Vagina (tissue), 2 donors: Measurements from ENCODE around the gene PTK7. TPM values are rescaled to one million over a fixed set of nuclear protein-coding genes. Genes with fewer than 3 reads are reported as not detected.

Experiments
- DNase-seq, 2 donors: peaks; one replicate each; pipeline ENCODE4 v3.0.0-alpha.2; 2017; ENCODE audit errors: extremely low spot score in 2 of 2
- H3K27ac ChIP-seq: fragments of 200-600 bp; sonication (generic); one replicate; pipeline ENCODE4 v1.5.1; 2019
- H3K27me3 ChIP-seq: fragments of 200-600 bp; sonication (generic); one replicate; pipeline ENCODE4 v1.5.1; 2019
- H3K36me3 ChIP-seq, 2 donors: fragments of 200-600 bp; sonication (generic); one replicate each; pipeline ENCODE4 v1.5.1; 2017 to 2019
- H3K4me1 ChIP-seq: fragments of 200-600 bp; sonication (generic); one replicate; pipeline ENCODE4 v1.5.1; 2019
- H3K4me3 ChIP-seq, 2 donors: fragments of 200-600 bp; sonication (generic); 1 replicate in 1 of 2; 2 replicates in 1 of 2; pipeline ENCODE4 v1.5.1; 2016 to 2019
- H3K9me3 ChIP-seq: fragments of 200-600 bp; sonication (generic); one replicate; pipeline ENCODE4 v1.5.1; 2019
- CTCF ChIP-seq, 3 experiments: fragments of 450-650 bp in 2 of 3; fragments of 200-600 bp in 1 of 3; sonication (generic) in 1 of 3; IDR thresholded peaks; one replicate each; pipeline ENCODE4 v1.5.1; 2017 to 2019; ENCODE audit warnings: antibody characterized with exemption in 3 of 3, mild to moderate bottlenecking in 2 of 3, moderate library complexity in 2 of 3
- POLR2A ChIP-seq, 2 donors: fragments of 450-650 bp; IDR thresholded peaks; one replicate each; pipeline ENCODE4 v1.6.1; 2017; ENCODE audit warnings: antibody characterized with exemption in 2 of 2, mild to moderate bottlenecking in 2 of 2, moderate library complexity in 2 of 2
- POLR2AphosphoS5 ChIP-seq, 2 donors: sonication (generic); formaldehyde crosslinking; IDR thresholded peaks; one replicate each; pipeline ENCODE4 v1.9.0; 2017; ENCODE audit warnings: antibody characterized with exemption in 2 of 2, mild to moderate bottlenecking in 2 of 2, low read depth in 1 of 2; ENCODE audit not compliant: insufficient read depth in 1 of 2
- intact Hi-C: fragments of 100-400 bp; cut with DNase I; formaldehyde crosslinking; loops from one replicate; pipeline ENCODE4 v1.15.1; 2023
- total RNA-seq: library from RNA; depleted of rRNA; stranded (reverse); fragments of >200 nt; gene quantifications from one replicate; pipeline ENCODE4 v1.2.3, GENCODE V29; 2016

PTK7 gene
- total RNA-seq, 1 donor from 2014 or later = 62.1 TPM

GRCh38 chr6:43101497-43101896, 25.4 kb downstream of the PTK7 start:
- TF ChIP-seq CTCF (IDR thresholded peaks at IDR 0.05) (no peak), POLR2AphosphoS5 (IDR thresholded peaks at IDR 0.05; ENCODE audit: insufficient read depth in 1 of 2, low read depth in 1 of 2) (no peak), POLR2A (IDR thresholded peaks at IDR 0.05) (no peak)
- no peak for DNase-seq
- peaks cover 10% of the 10 kb centered on the region for H3K4me1 ChIP-seq
- H3K9me3 ChIP-seq = no peaks in the 10 kb centered on the region
- no peak overlapping the region for H3K4me3 ChIP-seq
- H3K36me3 ChIP-seq = no peaks in the 10 kb centered on the region
- intact Hi-C loops = no loop called here
- no peaks in the 10 kb centered on the region for H3K27me3 ChIP-seq
- H3K27ac ChIP-seq = no peak overlapping the region

- Histone ChIP-seq H3K36me3 (no peaks in the 10 kb centered on the region), H3K9me3 (no peaks in the 10 kb centered on the region), H3K4me3 (no peak overlapping the region), H3K27ac (no peak overlapping the region), H3K27me3 (no peaks in the 10 kb centered on the region), H3K4me1 (no peaks in the 10 kb centered on the region)
- TF ChIP-seq CTCF (IDR thresholded peaks at IDR 0.05) = no peak
- no peak for TF ChIP-seq POLR2A (IDR thresholded peaks at IDR 0.05)
- no peak for TF ChIP-seq POLR2AphosphoS5 (IDR thresholded peaks at IDR 0.05; ENCODE audit: insufficient read depth in 1 of 2, low read depth in 1 of 2)
- no peak for DNase-seq
- intact Hi-C loops = no loop called here
Observed at GRCh38 chr6:43103253-43103876, 27.3 kb downstream of the PTK7 start.

GRCh38 chr6:43105538-43106222, 29.6 kb downstream of the PTK7 start:
- Histone ChIP-seq H3K27me3 (no peaks in the 10 kb centered on the region), H3K27ac (no peak overlapping the region), H3K9me3 (no peaks in the 10 kb centered on the region), H3K36me3 (no peaks in the 10 kb centered on the region), H3K4me3 (no peak overlapping the region), H3K4me1 (no peaks in the 10 kb centered on the region)
- DNase-seq = no peak
- intact Hi-C loops = no loop called here
- no peak for TF ChIP-seq POLR2AphosphoS5 (IDR thresholded peaks at IDR 0.05; ENCODE audit: insufficient read depth in 1 of 2, low read depth in 1 of 2)
- TF ChIP-seq CTCF (IDR thresholded peaks at IDR 0.05) = no peak
- no peak for TF ChIP-seq POLR2A (IDR thresholded peaks at IDR 0.05)

- Histone ChIP-seq H3K27ac (no peak overlapping the region), H3K9me3 (no peaks in the 10 kb centered on the region), H3K4me1 (no peaks in the 10 kb centered on the region), H3K36me3 (no peaks in the 10 kb centered on the region), H3K4me3 (no peak overlapping the region), H3K27me3 (no peaks in the 10 kb centered on the region)
- DNase-seq = no peak
- TF ChIP-seq CTCF (IDR thresholded peaks at IDR 0.05) = no peak
- no peak for TF ChIP-seq POLR2A (IDR thresholded peaks at IDR 0.05)
- no peak for TF ChIP-seq POLR2AphosphoS5 (IDR thresholded peaks at IDR 0.05; ENCODE audit: insufficient read depth in 1 of 2, low read depth in 1 of 2)
- intact Hi-C loops = no loop called here
Observed at GRCh38 chr6:43107344-43108062, 31.4 kb downstream of the PTK7 start.
